Neural cell (in vitro differentiated cells): ENCODE measurements around the gene PLPP1.

Source experiments
- MXI1 ChIP-seq: fragments of 450-650 bp; conservative IDR thresholded peaks from 2 replicates; pipeline ENCODE4 v1.6.1; 2014; ENCODE audit warnings: antibody characterized with exemption, mild to moderate bottlenecking; ENCODE audit not compliant: poor library complexity, severe bottlenecking
- TF ChIP-seq, protein P1 (sequence below): fragments of 450-650 bp; IDR thresholded peaks from 2 replicates; pipeline ENCODE4 v1.5.1; 2014; ENCODE audit warnings: antibody characterized with exemption, mild to moderate bottlenecking, moderate library complexity; ENCODE audit not compliant: poor library complexity, severe bottlenecking

DNA sequence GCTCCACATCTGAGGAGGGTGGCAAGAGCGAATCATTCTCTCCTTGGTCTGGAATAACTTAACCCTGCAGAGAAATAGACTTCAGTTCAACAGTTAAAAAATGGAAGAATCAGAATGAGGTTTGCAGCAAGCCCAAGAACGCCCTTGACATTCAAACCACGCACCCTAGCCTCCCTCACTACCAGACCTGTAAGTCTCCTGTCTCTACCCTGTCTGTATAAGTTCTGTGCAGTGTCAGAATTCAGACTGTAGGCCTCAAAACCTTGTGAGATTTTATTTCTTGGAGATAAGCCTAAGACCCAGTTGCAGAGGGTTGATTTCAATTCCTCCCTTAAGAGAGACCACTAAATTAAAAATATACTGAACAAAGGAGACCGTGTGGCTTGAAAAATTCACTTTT, 35.8 kb upstream of the PLPP1 start:
- TF ChIP-seq, protein P1, sequence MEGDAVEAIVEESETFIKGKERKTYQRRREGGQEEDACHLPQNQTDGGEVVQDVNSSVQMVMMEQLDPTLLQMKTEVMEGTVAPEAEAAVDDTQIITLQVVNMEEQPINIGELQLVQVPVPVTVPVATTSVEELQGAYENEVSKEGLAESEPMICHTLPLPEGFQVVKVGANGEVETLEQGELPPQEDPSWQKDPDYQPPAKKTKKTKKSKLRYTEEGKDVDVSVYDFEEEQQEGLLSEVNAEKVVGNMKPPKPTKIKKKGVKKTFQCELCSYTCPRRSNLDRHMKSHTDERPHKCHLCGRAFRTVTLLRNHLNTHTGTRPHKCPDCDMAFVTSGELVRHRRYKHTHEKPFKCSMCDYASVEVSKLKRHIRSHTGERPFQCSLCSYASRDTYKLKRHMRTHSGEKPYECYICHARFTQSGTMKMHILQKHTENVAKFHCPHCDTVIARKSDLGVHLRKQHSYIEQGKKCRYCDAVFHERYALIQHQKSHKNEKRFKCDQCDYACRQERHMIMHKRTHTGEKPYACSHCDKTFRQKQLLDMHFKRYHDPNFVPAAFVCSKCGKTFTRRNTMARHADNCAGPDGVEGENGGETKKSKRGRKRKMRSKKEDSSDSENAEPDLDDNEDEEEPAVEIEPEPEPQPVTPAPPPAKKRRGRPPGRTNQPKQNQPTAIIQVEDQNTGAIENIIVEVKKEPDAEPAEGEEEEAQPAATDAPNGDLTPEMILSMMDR = no peak
- TF ChIP-seq MXI1 = no peak
